ENCODE measurements around the gene RAPGEF1.

The RAPGEF1 gene

GRCh38 chr9:131628459-131629225 lies 111.2 kb downstream of the RAPGEF1 start:
- DNase-seq (ENCODE audit: extremely low read depth in 1 of 2, low read depth in 1 of 2): no peak

- peak; percentile 22 to 58 for DNase-seq (ENCODE audit: extremely low read depth in 1 of 2, low read depth in 1 of 2)
These were observed 112.0 kb downstream of the RAPGEF1 start for GRCh38 chr9:131627648-131628458.

DNA sequence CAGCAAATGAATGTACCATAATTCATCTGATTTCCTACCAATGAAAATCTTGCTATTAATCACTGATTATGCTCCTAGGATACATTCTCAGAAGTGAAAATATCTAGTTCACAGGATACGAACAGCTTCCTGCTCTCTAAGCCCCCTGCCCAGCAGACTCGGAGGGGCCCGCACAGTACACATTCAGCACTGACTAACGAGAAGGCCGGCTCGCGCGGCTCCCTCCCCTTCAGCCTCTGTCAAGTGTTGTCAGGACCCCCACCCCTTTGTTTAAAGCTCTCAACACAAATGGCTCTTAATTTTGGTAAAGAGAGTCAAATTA lies 112.6 kb downstream of the RAPGEF1 start:
- no peak for DNase-seq (ENCODE audit: extremely low read depth in 1 of 2, low read depth in 1 of 2)

GRCh38 chr9:131625790-131626670 lies 113.8 kb downstream of the RAPGEF1 start:
- no peak for DNase-seq (ENCODE audit: extremely low read depth in 1 of 2, low read depth in 1 of 2)

- DNase-seq (ENCODE audit: extremely low read depth in 1 of 2, low read depth in 1 of 2): no peak
These were observed 114.4 kb downstream of the RAPGEF1 start for GRCh38 chr9:131625508-131625787.

- no peak for DNase-seq (ENCODE audit: extremely low read depth in 1 of 2, low read depth in 1 of 2)
These were observed 115.0 kb downstream of the RAPGEF1 start for GRCh38 chr9:131624636-131625507.

DNA sequence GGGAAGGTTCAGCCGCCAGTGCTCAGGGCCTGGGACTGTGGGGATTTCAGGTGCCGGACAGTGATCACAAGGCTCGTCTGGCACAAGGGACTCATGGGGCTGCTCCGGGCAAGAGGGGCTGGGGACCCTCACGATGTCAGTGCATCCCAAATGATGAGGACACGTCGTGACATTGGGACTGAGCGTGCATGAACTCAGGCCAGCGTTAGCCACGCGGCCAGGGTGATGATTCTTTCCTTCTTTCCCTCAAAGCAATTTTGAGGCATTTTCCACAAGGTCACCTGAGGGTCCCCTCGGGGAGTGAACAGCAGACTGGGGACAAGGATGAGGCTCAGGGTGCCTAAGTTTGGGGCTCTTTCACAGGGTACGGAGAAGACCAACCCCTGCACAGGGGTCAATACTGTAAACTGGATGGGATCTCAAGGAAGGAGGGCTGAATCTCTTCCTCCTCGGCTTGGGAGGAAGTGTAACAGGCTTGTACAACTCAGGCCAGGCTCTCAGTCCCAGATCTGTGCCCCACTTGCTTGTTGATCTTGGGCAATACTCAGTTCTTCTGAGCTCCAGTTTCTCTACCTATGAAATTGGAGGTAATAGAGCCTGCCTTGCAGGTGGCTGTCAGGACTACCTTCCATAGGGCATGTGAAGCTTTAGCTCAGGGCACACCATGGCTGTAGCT lies 116.1 kb downstream of the RAPGEF1 start:
- DNase-seq (ENCODE audit: extremely low read depth in 1 of 2, low read depth in 1 of 2): no peak

DNA sequence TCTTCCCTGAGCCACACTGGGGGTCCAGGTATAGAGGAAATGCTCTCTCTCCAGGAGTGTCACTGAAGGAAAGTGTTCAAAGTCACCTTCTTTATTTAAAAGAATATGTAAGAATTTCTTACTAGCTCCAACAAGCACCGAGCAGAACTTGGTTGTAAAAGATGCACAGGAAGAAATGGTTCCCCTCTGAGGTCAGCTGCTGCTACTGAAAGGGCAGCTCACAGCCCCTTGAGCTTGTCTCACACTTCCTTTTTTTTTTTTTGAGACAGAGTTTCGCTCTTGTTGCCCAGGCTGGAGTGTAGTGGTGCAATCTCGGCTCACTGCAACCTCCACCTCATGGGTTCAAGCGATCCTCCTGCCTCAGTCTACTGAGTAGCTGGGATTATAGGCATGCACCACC lies 117.4 kb downstream of the RAPGEF1 start:
- no peak for DNase-seq (ENCODE audit: extremely low read depth in 1 of 2, low read depth in 1 of 2)

DNA sequence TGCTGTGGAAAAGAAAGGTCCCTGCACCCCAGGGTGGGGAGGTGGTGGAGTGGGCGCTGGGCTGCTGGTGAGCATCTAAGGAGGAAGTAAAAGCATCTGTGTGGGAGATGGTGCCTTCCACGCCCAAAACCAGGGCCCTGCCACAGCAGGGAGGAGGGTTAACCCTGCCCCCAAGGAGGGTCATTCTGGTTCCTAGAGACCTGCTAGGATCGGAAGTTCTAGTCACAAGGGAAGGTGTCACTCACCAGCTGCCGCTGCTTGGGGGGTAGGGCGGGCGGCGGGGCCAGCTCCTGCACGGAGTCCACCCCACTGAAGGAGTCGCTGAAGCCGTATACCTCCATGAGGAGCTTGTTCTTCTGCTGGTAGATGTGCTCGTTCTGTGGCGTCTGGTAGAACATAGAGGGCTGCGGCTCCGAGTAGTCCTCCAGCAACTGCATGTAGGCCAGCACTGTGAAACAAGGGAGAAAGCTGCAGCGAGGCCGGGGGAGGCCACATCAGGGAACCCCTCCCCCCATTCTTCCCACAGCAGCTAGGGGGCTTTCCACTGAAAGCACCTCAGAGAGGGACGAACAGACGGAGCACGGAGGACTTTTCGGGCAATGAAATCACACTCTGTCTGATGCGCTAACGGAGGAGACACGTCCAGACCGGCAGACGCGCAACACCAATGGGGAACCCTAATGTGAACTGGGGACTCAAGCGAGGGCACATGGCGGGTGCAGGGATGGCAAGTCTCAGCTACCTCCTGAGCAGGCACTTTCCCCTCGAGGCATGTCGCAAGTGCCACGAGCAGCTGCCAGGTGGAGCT lies 118.1 kb downstream of the RAPGEF1 start:
- no peak for DNase-seq (ENCODE audit: extremely low read depth in 1 of 2, low read depth in 1 of 2)

DNA sequence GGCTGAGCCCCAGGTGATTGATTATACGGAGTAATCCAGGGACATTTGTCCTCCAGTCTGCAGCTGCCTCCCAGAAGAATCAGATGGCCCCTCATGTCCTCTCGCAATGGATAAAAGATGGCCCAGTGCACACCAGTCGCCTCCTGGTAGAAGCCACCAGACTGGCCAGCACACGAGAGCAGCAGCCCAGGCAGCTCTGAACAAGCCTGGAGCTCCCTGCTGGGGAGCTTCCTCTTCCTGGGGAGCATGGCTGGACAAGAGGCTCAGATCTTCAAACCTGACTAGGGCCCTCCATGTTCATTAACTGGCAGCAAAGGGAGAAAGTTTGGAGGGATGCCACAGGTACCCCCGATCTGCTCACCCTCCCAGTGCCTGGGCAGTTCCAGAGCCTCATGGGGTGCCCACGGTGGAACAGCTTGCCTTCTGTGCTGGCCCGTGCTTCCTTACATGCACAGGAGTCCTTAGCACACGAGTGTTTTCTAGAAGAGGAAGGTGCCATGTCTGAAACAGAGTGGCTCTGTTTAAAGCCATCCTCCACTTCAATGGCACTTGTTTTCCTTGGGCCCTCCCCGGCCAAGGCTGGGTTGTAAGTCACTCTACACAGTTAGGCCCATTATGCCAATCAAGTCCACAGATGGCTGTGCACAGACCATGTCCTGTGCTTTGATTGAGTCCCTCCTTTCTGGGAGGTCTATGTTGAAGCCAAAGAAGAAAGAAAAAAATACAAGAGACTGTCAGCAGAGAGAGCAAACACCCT lies 118.9 kb downstream of the RAPGEF1 start:
- DNase-seq (ENCODE audit: extremely low read depth in 1 of 2, low read depth in 1 of 2): no peak

DNA sequence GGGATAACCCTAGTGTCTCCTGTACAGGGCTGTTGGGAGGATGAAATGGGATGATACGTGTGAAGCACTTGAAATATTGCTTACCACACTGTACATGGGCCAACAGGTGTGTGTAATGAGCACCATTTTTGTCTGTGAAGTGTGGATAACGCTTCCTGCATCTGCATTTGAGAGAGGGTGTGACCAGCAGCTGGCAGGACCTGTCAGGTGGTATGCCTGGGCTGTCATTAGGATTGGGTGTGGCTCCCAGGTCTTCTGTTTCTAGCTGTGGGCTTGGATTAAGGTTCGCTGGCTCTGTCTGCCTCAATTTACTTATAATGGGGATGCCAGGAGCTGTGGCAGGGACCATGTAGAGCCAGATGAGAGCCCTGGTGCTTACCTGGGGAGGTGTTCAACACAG lies 120.2 kb downstream of the RAPGEF1 start:
- no peak for DNase-seq (ENCODE audit: extremely low read depth in 1 of 2, low read depth in 1 of 2)

DNA sequence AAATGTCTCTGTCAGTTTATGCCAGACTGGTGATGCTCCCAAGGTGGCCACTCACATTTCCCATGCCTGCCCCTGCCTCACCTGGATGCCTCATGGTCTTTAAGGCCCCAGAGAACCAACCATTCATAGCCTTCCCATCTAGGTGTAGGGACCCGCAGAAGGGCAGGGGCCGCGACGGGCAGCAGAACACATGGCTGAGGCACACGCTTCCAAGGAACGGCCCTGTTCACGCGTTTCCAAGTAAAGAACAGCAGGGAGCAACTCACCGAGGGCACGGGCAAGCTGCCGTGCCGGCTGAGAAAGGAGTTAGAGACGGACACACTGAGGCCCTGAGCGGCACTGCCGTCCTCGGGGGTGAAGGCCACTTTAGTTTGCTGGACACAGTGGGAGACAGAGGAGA lies 121.1 kb downstream of the RAPGEF1 start:
- DNase-seq (ENCODE audit: extremely low read depth in 1 of 2, low read depth in 1 of 2): no peak

GRCh38 chr9:131618071-131618479 lies 121.8 kb downstream of the RAPGEF1 start:
- no peak for DNase-seq (ENCODE audit: extremely low read depth in 1 of 2, low read depth in 1 of 2)

DNA sequence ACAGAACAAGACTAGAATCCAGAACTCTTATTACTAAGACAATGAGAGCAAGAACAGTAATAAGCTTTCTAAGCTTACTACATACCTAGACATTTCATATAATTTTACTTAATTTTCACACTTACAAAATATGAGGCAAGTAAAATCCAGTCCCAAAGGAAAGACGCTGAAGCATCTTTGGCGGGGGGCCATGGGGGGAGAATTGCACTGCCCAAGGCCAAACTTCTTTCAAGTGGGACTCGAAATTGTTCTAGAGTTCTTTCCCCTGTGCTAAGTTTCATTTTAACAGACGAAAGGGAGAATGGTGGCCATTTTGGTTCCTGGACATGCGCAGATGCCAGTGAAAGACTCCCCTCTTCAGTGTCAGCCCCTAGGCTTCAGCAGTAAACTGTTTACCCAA lies 122.3 kb downstream of the RAPGEF1 start:
- no peak for DNase-seq (ENCODE audit: extremely low read depth in 1 of 2, low read depth in 1 of 2)

GRCh38 chr9:131616983-131617604 lies 122.8 kb downstream of the RAPGEF1 start:
- DNase-seq (ENCODE audit: extremely low read depth in 1 of 2, low read depth in 1 of 2): no peak

DNA sequence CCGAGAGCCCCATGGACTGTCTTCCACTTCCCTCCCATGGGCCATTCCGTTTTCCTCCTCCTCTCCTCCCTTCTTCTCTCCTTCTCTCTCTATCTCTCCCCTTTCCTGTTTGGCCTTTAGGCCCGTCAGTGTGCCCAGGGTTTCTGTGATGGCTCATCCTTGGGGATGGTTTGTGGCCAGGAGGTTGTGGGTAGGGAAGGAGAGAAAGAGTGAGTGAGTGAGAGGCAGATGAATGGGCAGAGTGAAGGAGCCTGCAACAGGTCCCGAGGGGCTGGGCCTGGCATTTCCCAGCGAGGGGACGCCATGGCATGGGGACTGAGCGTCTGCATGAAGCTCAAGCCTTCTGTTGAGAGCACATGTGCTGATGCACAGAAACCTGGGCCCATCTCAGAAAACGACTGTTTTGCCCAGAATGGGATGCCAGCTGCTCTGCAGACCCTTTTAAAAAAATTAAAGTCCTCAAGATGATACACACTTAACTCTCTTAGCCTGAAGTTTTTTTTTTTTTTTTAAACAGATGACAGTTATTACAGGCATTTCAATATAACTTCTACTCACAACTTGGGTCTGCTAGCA lies 125.4 kb downstream of the RAPGEF1 start:
- no peak for DNase-seq (ENCODE audit: extremely low read depth in 1 of 2, low read depth in 1 of 2)

DNA sequence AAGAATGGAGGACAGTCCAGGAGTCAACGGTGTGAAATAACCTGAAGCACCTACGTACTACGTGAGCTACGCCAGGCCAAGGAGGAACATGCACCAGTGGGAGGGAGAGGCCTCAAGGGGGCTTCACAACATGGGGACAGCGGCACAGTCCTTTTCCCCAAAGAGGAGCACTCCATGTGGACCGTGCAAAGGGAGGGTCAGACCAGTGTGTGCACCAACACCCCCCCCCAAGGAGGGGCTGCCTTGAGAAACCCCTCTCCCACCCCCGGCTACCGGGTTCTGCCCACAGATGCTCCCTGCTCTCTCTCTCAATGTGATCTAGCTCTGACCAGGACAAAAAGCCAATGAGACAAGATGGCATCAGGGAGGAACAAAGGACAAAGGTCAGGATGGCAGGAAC lies 126.0 kb downstream of the RAPGEF1 start:
- no peak for DNase-seq (ENCODE audit: extremely low read depth in 1 of 2, low read depth in 1 of 2)

DNA sequence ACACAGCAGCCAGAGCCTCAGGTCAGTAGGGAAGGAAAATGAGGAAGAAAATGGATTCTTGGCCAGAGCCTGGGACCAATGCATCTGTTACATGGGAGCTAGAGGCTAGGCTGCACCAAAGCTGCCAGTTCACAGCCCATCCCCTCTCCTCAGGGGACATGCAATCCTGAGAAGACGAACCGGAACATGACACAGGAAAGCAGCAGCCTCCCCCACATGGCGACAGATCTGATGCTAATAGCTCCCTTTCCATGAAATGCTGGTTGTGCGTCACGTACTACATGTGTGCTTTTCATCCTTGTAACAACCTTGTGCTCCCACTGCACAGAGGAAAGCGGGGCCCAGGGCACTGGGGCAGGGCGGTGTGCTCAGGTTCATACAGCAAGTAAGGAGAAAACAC lies 127.0 kb downstream of the RAPGEF1 start:
- DNase-seq (ENCODE audit: extremely low read depth in 1 of 2, low read depth in 1 of 2): no peak

All from activated CD8-positive, alpha-beta memory T cell treated with anti-CD3 and anti-CD28 coated beads for 1 hour (primary cell).